Cardiac ventricle fibroblast (primary cell): ENCODE measurements around the gene CACNB4. TPM values are rescaled to one million over a fixed set of nuclear protein-coding genes. Genes with fewer than 3 reads are reported as not detected.

Experiments used
- total RNA-seq: library from RNA; depleted of rRNA; stranded (reverse); fragments of >200 nt; gene quantifications from 2 replicates; pipeline ENCODE4 v1.2.3, GENCODE V29; 2015

The CACNB4 gene
- total RNA-seq, result 0.93 and 1.4 TPM in 2 replicates

DNA sequence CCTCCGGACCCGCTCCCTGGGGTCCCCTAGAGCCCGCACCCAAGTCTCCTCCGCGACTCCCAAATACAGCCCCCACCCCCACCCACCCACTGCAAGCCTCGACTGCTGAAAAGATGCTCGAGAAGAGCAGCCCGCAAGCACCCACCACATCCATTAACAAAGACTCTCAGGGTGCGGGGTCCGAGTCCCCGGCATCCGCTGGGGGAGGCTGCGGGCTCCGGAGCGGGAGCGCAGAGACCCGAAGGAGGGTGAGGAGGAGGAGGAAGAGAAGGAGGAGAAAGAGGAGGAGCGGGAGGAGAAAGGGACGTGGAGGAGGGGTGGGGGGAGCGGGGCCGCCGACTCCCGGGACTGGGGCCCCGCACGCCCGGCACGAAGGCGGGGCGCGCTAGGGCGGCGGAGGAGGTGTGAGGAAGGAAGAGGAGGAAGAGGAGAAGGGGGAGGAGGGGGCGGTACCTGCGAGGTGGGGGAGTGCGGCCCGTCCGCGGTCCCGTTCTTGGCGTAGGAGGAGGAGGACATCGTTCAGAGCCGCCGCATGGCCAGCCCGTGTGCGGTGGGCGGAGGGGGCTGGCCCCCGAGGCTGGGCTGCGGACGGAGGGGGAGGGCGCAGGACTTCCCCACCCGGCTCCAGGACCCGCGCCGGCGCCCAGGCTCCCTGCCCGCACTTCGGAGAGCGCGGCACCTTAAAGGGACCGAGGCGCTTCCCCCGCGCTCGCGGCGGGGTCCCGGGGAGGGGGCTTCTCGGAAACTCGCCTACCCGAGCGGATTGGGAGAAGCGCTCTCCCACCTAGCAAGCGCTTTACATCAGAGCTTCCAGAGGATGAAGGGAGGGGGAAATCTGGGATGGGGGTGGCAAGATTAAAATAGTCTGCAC lies at the start of gene CACNB4:
Gene CACNB4 (minus strand): TSS at position 549 of the 871 bp plus-strand sequence.

DNA sequence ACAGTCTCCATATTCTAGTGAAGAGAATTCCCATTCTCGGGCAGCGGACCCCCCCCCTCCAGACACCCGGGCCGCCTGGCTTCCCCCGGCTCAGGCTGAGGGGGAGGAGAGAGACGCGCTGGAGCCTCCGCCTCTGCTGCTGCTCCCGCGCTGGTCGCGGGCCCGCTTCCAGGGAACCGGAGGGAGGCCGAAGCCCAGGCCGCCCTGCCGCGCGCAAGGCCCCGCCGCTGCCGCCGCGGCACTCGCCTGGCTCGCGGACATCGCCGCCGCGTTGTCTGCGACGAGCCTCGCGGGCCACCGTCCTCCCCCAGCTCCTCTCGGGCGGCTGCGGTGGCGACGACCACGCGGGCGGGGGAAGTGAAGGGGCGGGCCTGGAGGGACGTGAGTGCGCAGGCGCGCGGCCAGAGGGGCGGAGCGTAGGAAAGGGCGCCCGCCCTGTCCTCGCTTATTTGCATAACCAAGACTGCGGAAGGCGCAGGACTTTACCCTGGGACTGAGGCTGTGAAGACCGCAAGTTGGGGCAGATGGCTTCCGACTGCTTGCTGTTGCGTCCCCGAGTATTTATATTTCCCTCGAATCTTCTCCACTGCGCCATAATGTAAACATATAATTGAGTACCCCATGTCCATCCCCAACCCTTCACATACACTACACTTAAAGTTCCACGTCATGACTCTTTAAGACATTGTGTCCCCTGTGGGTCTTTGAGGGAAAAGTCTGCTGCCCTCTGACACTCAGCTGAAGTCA lies 270.5 kb downstream of the CACNB4 start, which contains the start of gene ARL5A:
Gene ARL5A (minus strand): TSS at position 279 of the 747 bp plus-strand sequence. CDS start 245 bp downstream, at position 34.

Other genes with a start within 250 kb of the CACNB4 start
- gene STAM2, start 76.7 kb upstream of the CACNB4 start, total RNA-seq, result 17.9 and 19.3 TPM in 2 replicates
- 12.8 and 14.4 TPM in 2 replicates for gene FMNL2, start 236.1 kb upstream of the CACNB4 start, total RNA-seq